H9 (cell line): ENCODE data around the gene HPF1. TPM values are rescaled to one million over a fixed set of nuclear protein-coding genes. Genes with fewer than 3 reads are reported as not detected.

ENCODE experiments used
- DNase-seq: peaks from one replicate; pipeline ENCODE4 v3.0.0-alpha.2; 2017
- H2AFZ ChIP-seq: one replicate; pipeline ENCODE4 v1.6.1; 2013; ENCODE audit warnings: mild to moderate bottlenecking, low read length, control low read depth, moderate library complexity
- H2AK5ac ChIP-seq: 2 replicates; pipeline ENCODE4 v1.6.1; 2013; ENCODE audit warnings: low read length, control low read depth, mixed read lengths; ENCODE audit not compliant: insufficient read length
- H2BK120ac ChIP-seq: one replicate; pipeline ENCODE4 v1.6.1; 2013; ENCODE audit warnings: low read depth, mild to moderate bottlenecking, low read length, control low read depth, inconsistent platforms; ENCODE audit not compliant: poor library complexity, severe bottlenecking
- H2BK12ac ChIP-seq: 2 replicates; pipeline ENCODE4 v1.6.1; 2013; ENCODE audit warnings: low read length, control low read depth, mixed read lengths, low read depth; ENCODE audit not compliant: insufficient read length
- H2BK15ac ChIP-seq: 2 replicates; pipeline ENCODE4 v1.6.1; 2013; ENCODE audit warnings: low read depth, low read length, control low read depth
- H2BK20ac ChIP-seq: one replicate; pipeline ENCODE4 v1.6.1; 2013; ENCODE audit warnings: low read depth, mild to moderate bottlenecking, low read length, control low read depth, inconsistent platforms; ENCODE audit not compliant: poor library complexity, severe bottlenecking
- H2BK5ac ChIP-seq: 2 replicates; pipeline ENCODE4 v1.6.1; 2013; ENCODE audit warnings: low read length, control low read depth, mixed read lengths; ENCODE audit not compliant: insufficient read length
- H3K14ac ChIP-seq: 2 replicates; pipeline ENCODE4 v1.6.1; 2013; ENCODE audit warnings: low read length, control low read depth; ENCODE audit not compliant: insufficient read depth
- H3K18ac ChIP-seq: 2 replicates; pipeline ENCODE4 v1.6.1; 2013; ENCODE audit warnings: low read depth, mild to moderate bottlenecking, mixed read lengths, low read length, control low read depth; ENCODE audit not compliant: insufficient read length
- H3K23ac ChIP-seq: 2 replicates; pipeline ENCODE4 v1.6.1; 2013; ENCODE audit warnings: low read length, control low read depth, mixed read lengths, low read depth; ENCODE audit not compliant: insufficient read length
- H3K23me2 ChIP-seq: 2 replicates; pipeline ENCODE4 v1.6.1; 2013; ENCODE audit warnings: low read depth, mild to moderate bottlenecking, mixed read lengths, low read length, control low read depth; ENCODE audit not compliant: insufficient read length, poor library complexity, severe bottlenecking
- H3K27ac ChIP-seq: 2 replicates; pipeline ENCODE4 v1.5.1; 2013; ENCODE audit warnings: low read length, control low read depth, mixed read lengths, low read depth; ENCODE audit not compliant: insufficient read length
- H3K27me3 ChIP-seq: 2 replicates; pipeline ENCODE4 v1.6.1; 2013; ENCODE audit warnings: low read length, control low read depth, inconsistent platforms; ENCODE audit not compliant: insufficient read depth
- H3K4ac ChIP-seq: 2 replicates; pipeline ENCODE4 v1.6.1; 2013; ENCODE audit warnings: low read depth, mild to moderate bottlenecking, control low read depth, inconsistent platforms, low read length, moderate library complexity
- H3K4me1 ChIP-seq: 2 replicates; pipeline ENCODE4 v1.6.1; 2013; ENCODE audit warnings: low read length, control low read depth, inconsistent platforms; ENCODE audit not compliant: insufficient read depth
- H3K4me2 ChIP-seq: 2 replicates; pipeline ENCODE4 v1.6.1; 2013; ENCODE audit warnings: low read length, control low read depth, mixed read lengths; ENCODE audit not compliant: insufficient read length, insufficient read depth
- H3K56ac ChIP-seq: 2 replicates; pipeline ENCODE4 v1.6.1; 2013; ENCODE audit warnings: low read depth, mild to moderate bottlenecking, mixed read lengths, low read length, control low read depth; ENCODE audit not compliant: insufficient read length
- H3K79me1 ChIP-seq: 2 replicates; pipeline ENCODE4 v1.6.1; 2013; ENCODE audit warnings: low read depth, mild to moderate bottlenecking, moderate library complexity, low read length, control low read depth, inconsistent platforms; ENCODE audit not compliant: insufficient read depth, poor library complexity, severe bottlenecking
- H3K79me2 ChIP-seq: 2 replicates; pipeline ENCODE4 v1.6.1; 2013; ENCODE audit warnings: low read length, control low read depth, inconsistent platforms; ENCODE audit not compliant: insufficient read depth
- H3K9ac ChIP-seq: 2 replicates; pipeline ENCODE4 v1.6.1; 2013; ENCODE audit warnings: low read length, control low read depth, mixed read lengths; ENCODE audit not compliant: insufficient read length; ENCODE audit errors: extremely low read depth
- H3K9me3 ChIP-seq: one replicate; pipeline ENCODE4 v1.6.1; 2013; ENCODE audit warnings: low read depth, low read length, inconsistent platforms; ENCODE audit not compliant: control insufficient read depth
- H3T11ph ChIP-seq: one replicate; pipeline ENCODE4 v1.6.1; 2013; ENCODE audit warnings: mild to moderate bottlenecking, low read length, control low read depth, inconsistent platforms
- H4K20me1 ChIP-seq: one replicate; pipeline ENCODE4 v1.6.1; 2013; ENCODE audit not compliant: control insufficient read depth, insufficient read length, insufficient read depth
- H4K5ac ChIP-seq: 2 replicates; pipeline ENCODE4 v1.6.1; 2013; ENCODE audit warnings: low read depth, mild to moderate bottlenecking, mixed read lengths, low read length, control low read depth; ENCODE audit not compliant: insufficient read length
- H4K8ac ChIP-seq: replicated peaks from 2 replicates; pipeline ENCODE4 v1.6.1; 2013; ENCODE audit warnings: low read length, control low read depth, mixed read lengths, low read depth; ENCODE audit not compliant: insufficient read length
- H4K91ac ChIP-seq: 2 replicates; pipeline ENCODE4 v1.6.1; 2013; ENCODE audit warnings: low read depth, mild to moderate bottlenecking, moderate library complexity, mixed read lengths, low read length, control low read depth; ENCODE audit not compliant: insufficient read length
- H3K27ac Mint-ChIP-seq, 3 experiments: 2 replicates in 2 of 3; 3 replicates in 1 of 3; pipeline ENCODE4 v1.8.0; 2020 to 2021; ENCODE audit warnings: mixed read lengths in 3 of 3, mild to moderate bottlenecking in 1 of 3, moderate library complexity in 1 of 3
- H3K27me3 Mint-ChIP-seq: 2 replicates; pipeline ENCODE4 v1.8.0; 2021; ENCODE audit warnings: low read depth, mild to moderate bottlenecking, moderate library complexity, mixed read lengths
- H3K36me3 Mint-ChIP-seq, 3 experiments: 2 replicates in 2 of 3; 3 replicates in 1 of 3; pipeline ENCODE4 v1.8.0; 2020 to 2021; ENCODE audit warnings: low read depth in 3 of 3, mixed read lengths in 3 of 3; ENCODE audit not compliant: insufficient read depth in 1 of 3
- H3K4me1 Mint-ChIP-seq, 2 experiments: 2 replicates each; pipeline ENCODE4 v1.8.0; 2020; ENCODE audit warnings: mixed read lengths in 2 of 2
- H3K4me3 Mint-ChIP-seq, 2 experiments: 2 replicates in 1 of 2; 3 replicates in 1 of 2; pipeline ENCODE4 v1.8.0; 2020 to 2021; ENCODE audit warnings: mild to moderate bottlenecking in 2 of 2, mixed read lengths in 2 of 2, moderate library complexity in 1 of 2
- H3K9me3 Mint-ChIP-seq, 2 experiments: 2 replicates in 1 of 2; 3 replicates in 1 of 2; pipeline ENCODE4 v1.8.0; 2020; ENCODE audit warnings: mild to moderate bottlenecking in 2 of 2, mixed read lengths in 2 of 2, moderate library complexity in 1 of 2
- WGBS: extraction: QIAGEN DNeasy Blood & Tissue Kit; methylation state at CpG from one replicate; pipeline ENCODE4 v1.1.7; 2013; ENCODE audit warnings: missing lambda C conversion rate, low lambda C conversion rate, mixed read lengths; ENCODE audit not compliant: insufficient read length; ENCODE audit errors: extremely low coverage; 5-methylcytosine and 5-hydroxymethylcytosine counted together
- total RNA-seq: library from RNA; stranded (reverse); gene quantifications from 2 replicates; pipeline ENCODE4 v1.2.1, GENCODE V29; 2021
- TF ChIP-seq, protein P1 (sequence below): fragments of 200-600 bp; sonication (generic); conservative IDR thresholded peaks from 3 replicates; pipeline ENCODE4 v1.8.0; 2021; ENCODE audit warnings: antibody characterized with exemption, mild to moderate bottlenecking

The HPF1 gene
- total RNA-seq, 1 experiment from 2014 or later = 32.1 TPM

DNA sequence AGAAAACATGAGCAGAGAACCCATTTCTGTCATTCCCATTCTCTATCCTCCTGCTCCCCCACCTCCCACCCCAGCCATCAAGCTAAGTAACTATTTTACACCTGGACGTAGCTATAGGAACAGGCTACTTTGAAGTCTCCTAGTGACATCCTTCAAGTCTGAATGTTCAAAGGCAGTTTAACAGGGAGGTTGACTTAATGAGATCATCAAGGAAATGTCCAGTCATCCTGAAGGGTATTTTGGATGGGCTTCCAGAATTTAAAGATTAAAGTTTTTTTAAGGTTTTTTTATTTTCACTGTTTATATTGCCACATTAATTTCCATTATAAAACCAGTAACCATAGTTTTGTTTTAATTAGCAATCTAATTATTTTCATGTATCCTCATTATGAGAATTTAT is 41.1 kb downstream of the HPF1 start:
- H3K36me3 Mint-ChIP-seq = peaks cover 3 to 14% (median 8%) of the 10 kb centered on the region in 3 experiments; a peak in 6 of 7 replicates
- no peak overlapping the region for H4K5ac ChIP-seq
- no peaks in the 10 kb centered on the region for H3K79me2 ChIP-seq
- no CpG with 5 or more reads among the region's 1 CpG for WGBS
- no peak overlapping the region for H3K27ac ChIP-seq
- H4K20me1 ChIP-seq = no peaks in the 10 kb centered on the region
- no peak overlapping the region for H3K9ac ChIP-seq
- no peak overlapping the region for H3K27ac Mint-ChIP-seq
- H2BK5ac ChIP-seq = no peak overlapping the region
- H3K27me3 ChIP-seq = no peaks in the 10 kb centered on the region
- no peak overlapping the region for H2BK120ac ChIP-seq
- H3K4me1 Mint-ChIP-seq = no peaks in the 10 kb centered on the region
- H3K4me1 ChIP-seq = no peaks in the 10 kb centered on the region
- TF ChIP-seq, protein P1, sequence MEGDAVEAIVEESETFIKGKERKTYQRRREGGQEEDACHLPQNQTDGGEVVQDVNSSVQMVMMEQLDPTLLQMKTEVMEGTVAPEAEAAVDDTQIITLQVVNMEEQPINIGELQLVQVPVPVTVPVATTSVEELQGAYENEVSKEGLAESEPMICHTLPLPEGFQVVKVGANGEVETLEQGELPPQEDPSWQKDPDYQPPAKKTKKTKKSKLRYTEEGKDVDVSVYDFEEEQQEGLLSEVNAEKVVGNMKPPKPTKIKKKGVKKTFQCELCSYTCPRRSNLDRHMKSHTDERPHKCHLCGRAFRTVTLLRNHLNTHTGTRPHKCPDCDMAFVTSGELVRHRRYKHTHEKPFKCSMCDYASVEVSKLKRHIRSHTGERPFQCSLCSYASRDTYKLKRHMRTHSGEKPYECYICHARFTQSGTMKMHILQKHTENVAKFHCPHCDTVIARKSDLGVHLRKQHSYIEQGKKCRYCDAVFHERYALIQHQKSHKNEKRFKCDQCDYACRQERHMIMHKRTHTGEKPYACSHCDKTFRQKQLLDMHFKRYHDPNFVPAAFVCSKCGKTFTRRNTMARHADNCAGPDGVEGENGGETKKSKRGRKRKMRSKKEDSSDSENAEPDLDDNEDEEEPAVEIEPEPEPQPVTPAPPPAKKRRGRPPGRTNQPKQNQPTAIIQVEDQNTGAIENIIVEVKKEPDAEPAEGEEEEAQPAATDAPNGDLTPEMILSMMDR = no peak
- no peak overlapping the region for H3K14ac ChIP-seq
- H3K4me3 Mint-ChIP-seq = no peak overlapping the region
- no peak overlapping the region for H2BK20ac ChIP-seq
- no peaks in the 10 kb centered on the region for H3K79me1 ChIP-seq
- H3K4me2 ChIP-seq = no peak overlapping the region
- H3K18ac ChIP-seq = no peak overlapping the region
- no peak overlapping the region for H3K23ac ChIP-seq
- no peaks in the 10 kb centered on the region for H3K27me3 Mint-ChIP-seq
- no peak overlapping the region for H3K4ac ChIP-seq
- no peak overlapping the region for H2BK12ac ChIP-seq
- no peak overlapping the region for H4K91ac ChIP-seq
- no peaks in the 10 kb centered on the region for H3K9me3 ChIP-seq
- no peaks in the 10 kb centered on the region for H3K9me3 Mint-ChIP-seq
- no peaks in the 10 kb centered on the region for H3K23me2 ChIP-seq
- no peak overlapping the region for H4K8ac ChIP-seq
- H2AK5ac ChIP-seq = no peak overlapping the region
- H2AFZ ChIP-seq = no peak overlapping the region
- no peak overlapping the region for H3T11ph ChIP-seq
- H2BK15ac ChIP-seq = no peak overlapping the region
- no peak for DNase-seq
- no peak overlapping the region for H3K56ac ChIP-seq
